HG03103 (cell line): ENCODE data around the gene EFCAB13.
"Not testable (repeated sequence)": the region's sequence is repeated elsewhere in the genome, so short reads cannot be mapped to it uniquely, and the experiment has no call there.

ENCODE experiments used
- ATAC-seq: cut with Tn5 transposase; IDR thresholded peaks from one replicate; pipeline ENCODE4 v1.9.1; 2021; ENCODE audit warnings: low read depth; ENCODE audit not compliant: unreplicated experiment

The EFCAB13 gene

DNA sequence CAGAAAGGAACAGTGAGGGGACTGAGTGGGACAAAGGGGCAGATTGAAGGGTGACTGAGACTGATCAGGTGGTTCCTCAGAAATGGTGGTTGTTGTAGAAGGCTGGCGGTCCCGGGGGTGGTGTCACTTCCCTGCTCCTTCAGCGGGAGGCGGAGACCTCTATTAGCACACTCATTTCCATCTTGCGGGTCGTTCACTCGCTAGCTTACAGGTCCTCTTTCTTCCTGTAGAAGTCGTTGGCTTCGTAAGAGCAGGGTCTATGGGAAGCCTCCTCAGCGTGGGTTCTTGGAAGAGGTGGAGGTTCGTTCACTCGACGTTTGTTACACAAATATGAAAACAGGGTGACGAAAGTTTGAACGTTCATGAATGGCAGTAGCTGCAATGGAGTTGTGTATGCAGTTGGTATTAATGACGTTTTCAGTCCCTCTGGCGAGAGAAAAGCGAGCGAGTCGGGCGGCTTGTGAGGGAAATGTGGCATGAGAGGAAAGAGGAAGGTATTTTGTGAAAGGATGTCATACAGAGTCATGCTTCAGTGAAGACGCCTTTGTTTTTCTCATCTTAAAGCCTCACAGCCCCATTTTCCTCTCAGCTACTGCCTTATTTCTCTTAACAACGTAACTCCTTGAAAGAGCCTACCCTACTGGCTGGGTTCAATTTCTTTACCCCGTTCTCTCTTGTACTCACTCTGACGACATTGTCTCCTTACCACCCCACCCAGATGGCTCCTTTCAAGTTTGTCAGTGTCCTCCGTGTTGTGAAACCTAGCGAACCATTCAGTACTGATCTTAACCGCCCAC lies 667 bp downstream of the EFCAB13 start:
- no peak for ATAC-seq

DNA sequence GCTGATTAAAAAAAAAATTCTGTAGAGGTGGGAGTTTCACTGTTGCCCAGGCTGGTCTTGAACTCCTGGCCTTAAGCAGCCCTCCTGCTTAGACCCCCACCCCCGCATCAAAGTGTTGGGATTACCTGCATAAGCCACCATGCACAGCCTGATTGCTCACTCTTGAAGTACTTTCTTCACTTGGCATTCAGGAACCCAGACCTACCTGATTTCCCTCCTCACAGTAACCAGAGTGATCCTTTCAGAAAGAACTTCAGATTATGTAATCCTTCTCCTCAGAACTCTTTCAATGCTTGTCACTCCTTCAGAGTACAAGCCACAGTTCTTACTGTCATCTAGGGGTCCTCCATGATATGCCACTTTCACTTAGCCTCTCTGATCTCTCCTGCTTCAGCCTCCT lies 1.4 kb downstream of the EFCAB13 start:
- no peak for ATAC-seq

DNA sequence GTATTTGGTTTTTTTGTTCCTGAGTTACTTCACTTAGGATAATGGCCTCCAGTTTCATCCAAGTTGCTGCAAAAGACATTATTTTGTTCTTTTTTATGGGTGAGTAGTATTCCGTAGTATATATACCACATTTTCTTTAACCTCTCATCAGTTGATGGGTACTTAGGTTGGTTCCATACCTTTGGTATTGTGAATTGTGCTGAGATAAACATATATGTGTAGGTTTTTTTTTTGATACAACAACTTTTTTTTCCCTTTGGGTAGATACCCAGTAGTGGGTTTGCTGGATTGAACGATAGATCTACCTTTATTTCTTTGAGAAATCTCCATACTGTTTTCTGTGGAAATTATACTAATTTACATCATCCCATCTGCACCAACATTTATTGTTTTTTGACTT lies 6.8 kb downstream of the EFCAB13 start:
- no peak for ATAC-seq

DNA sequence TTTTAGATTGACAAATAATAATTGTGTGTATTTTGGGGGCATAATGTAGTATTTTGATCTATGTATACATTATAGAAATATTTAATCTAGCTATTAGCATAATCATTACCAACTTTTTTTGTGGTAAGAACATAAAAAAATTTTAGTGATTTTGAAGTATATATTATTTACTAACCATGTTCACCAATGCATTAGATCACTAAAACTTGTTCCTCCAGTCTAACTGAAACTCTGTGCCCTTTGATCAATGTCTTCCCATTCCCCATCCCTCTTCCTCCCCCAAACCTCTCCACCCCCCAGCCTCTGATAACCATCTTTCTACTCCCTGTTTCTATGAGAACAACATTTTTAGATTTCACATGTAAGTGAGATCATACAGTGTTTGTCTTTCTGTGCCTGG lies 8.5 kb downstream of the EFCAB13 start:
- ATAC-seq: no peak

DNA sequence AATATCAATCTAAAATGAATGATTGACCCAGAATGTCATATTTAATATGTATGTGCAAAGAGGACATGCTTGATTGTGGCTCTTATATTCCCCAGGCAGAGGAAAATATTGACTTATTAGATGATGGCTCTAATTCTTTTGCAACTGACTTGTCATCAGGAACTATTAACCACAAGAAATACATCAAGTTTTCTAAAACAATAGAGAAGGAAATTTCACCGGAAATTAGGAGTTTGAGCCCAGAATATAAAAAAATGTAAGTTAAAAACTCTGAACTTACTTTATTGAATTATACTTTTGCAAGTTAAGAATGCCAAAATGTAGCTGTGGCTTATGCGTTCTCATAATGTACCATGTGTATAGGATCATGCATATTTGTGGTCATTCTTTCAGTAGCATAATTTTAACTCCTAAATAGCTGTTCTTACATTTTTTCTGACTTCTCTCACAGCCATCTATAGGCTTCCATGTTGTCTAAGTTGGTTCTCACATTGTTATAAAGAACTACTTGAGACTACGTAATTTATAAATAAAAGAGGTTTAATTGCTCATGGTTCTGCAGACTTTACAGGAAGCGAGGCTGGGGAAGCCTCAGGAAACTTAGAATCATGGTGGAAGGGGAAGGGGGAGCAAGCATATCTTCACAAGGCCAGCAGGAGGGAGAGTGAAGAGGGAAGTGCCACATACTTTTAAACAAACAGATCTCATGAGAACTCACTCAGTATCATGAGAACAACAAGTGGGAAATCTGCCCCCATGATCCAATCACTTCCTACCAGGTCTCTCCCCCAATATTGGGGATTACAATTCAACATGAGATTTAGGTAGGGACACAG lies 11.6 kb downstream of the EFCAB13 start:
- no peak for ATAC-seq

DNA sequence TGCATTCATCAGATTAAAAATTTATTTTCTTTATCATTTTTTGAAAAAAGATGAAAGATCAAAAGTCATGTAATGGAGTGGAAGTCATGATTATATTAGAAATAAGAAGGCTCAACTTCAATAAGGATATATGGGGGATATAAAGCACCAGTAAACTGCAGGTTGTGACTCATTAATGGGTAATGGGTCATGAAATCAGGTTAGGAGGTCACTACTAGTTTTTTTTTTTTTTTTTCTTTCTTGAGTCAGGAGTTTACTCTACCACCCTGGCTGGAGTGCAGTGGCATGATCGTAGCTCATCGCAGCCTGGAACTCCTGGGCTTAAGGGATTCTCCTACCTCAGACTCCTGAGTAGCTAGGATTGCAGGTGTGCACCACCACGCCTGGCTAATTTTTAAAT lies 14.3 kb downstream of the EFCAB13 start:
- no peak for ATAC-seq

DNA sequence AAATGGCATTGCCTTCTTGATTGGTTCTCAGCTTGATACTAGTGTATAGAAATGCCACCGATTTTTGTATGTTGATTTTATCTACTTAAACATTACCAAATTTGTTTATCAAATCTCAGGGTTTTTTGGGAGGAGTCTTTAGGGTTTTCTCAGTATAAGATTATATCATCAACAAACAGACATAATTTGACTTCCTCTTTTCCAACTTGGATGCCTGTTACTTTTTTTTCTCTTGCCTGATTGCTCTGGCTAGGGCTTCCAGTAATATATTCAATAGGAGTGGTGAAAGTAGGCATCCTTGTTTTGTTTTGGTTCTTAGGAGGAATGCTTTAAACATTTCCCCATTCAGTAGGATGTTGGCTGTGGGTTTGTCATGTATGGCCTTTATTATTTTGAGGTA lies 29.1 kb downstream of the EFCAB13 start:
- ATAC-seq: no peak

DNA sequence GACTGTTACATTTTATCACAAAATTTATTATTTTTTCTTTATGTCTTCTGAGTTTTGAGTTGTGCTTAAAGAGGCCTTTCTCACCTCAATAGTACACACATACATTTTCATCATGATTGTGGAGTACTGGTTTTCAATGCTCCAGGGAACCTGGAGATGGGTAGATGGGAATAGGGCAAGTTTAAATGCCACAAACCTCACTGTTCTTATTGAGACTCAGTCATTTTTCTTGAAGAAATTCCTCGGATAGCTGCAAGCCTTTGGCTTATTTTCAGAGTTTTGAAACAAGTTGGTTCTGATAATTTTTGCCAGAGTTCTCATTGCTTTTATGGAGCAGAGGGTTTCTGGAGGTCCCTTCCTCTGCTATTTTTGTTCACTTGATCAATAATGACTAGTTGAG lies 34.9 kb downstream of the EFCAB13 start:
- no peak for ATAC-seq

DNA sequence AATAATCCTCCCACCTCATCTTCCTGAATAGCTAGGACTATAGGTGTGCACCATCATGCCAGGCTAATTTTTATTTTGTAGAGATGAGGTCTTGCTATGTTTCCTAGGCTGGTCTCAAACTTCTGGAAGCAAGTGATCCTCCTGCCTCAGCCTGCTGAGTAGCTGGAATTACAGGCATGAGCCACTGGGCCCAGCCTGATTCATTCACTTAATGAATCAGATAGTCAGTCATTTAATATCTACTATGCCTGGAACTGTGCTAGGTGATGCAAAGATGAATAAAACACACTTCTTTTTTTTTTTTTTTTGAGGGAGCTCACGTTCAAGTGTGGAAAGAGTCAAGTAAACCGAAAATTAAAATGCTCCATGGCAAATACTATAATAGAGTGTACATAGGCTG lies 39.4 kb downstream of the EFCAB13 start:
- ATAC-seq: no peak

DNA sequence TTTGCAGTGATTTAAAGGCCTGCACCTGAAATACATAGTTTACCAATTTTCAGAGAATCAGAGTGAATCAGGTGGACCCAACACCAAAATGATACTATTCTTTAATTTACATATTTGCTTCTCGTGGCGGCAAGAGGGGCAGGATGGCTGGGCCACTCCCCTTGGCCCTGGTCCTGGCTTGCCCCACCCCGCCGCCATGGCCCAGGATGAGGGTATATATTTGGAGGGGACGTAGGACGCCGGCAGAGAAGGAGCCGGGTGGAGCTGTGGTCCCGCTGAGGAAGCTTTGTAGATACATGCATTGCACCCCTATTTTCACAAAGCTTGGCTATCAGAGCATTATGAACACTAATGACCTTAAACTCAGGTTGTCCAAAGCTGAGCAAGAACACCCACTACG lies 43.5 kb downstream of the EFCAB13 start:
- ATAC-seq: no peak

DNA sequence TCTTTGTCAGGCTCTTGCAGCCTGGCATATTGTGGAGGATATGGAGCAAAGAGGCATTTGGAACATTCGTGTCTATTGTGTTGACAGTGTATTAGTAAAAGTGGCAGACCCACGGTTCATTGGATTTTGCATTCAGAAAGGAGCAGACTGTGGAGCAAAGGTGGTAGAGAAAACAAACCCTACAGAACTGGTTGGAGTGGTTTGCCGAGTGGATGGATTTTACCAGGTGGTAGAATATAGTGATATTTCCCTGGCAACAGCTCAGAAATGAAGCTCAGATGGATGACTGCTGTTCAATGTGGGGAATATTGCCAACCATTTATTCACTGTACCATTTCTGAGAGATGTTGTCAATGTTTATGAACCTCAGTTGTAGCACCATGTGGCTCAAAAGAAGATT lies 44.5 kb downstream of the EFCAB13 start:
- no peak for ATAC-seq

DNA sequence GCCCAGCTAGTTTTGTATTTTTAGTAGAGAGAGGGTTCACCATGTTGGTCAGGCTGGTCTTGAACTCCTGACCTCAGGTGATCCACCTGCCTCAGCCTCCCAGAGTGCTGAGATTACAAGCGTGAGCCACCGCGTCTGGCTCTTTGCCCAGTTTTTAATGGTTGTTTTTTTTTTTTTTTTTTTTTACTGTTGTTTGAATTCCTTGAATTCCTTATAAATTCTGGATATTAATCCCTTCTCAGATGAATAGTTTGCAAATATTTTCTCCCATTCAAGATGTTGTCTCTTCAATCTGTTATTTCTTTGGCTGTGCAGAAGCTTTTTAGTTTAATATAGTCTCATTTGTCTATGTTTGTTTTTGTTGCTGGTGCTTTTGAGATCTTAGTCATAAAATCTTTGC lies 47.1 kb downstream of the EFCAB13 start:
- not testable (repeated sequence) for ATAC-seq

DNA sequence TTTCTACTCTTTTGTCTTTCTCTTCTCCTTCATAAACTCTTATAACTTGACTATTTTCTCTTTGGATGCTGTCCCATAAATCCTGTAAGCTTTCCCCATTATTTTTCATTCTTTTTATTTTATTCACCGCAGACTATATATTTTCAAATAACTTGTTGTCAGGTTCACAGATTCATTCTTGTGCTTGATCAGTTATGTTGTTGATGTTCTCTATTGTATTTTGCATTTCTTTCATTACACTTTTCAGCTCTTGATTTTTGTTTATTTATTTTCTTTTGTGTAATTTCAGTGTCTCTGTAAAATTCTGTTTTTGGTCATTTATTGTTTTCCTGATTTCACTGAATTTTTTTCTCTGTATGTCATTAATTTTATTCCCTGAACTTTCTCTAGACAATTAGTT lies 49.2 kb downstream of the EFCAB13 start:
- ATAC-seq: no peak

DNA sequence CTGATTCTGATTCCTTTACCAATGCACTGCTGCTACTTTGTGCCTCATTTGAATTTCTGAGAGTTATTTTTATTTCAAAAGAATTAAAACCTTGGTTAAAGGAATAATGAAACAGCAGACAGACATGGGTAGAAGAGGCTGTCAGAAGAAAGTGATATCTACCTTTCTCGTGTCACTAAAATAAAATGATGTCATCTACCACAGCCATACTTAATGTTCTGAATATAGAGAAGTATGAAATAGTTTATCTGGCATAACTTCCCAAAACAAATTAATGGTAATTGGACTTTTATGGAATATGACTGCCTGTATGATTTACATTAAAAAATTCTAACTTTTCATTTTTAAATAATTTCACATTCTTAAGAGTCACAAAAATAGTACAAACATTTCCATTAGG lies 52.5 kb downstream of the EFCAB13 start:
- ATAC-seq: no peak

DNA sequence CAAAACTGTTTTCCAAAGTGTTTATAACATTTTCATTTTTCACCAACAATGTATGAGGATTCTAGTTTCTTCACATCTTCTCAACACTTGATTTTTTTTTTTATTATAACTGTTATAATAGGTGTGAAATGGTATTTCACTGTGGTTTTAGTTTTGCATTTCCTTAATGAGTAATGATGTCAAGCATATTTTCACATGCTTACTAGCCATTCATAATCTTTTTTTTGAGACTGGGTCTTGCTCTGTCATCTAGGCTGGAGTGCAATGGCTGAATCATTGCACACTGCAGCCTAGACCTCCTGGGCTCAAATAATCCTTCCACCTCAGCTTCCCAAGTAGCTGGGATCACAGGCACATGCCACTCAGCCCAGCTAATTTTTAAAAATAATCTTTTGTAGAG lies 65.1 kb downstream of the EFCAB13 start:
- no peak for ATAC-seq

DNA sequence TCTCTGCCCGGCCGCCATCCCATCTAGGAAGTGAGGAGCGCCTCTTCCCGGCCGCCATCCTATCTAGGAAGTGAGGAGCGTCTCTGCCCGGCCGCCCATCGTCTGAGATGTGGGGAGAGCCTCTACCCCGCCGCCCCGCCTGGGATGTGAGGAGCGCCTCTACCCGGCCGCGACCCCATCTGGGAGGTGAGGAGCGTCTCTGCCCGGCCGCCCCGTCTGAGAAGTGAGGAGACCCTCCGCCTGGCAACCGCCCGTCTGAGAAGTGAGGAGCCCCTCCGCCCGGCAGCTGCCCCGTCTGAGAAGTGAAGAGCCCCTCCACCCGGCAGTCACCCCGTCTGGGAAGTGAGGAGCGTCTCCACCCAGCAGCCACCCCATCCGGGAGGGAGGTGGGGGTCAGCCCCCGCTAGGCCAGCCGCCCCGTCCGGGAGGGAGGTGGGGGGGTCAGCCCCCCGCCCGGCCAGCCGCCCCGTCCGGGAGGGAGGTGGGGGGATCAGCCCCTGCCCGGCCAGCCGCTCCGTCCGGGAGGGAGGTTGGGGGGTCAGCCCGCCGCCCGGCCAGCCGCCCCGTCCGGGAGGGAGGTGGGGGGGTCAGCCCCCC lies 73.9 kb downstream of the EFCAB13 start:
- not testable (repeated sequence) for ATAC-seq

DNA sequence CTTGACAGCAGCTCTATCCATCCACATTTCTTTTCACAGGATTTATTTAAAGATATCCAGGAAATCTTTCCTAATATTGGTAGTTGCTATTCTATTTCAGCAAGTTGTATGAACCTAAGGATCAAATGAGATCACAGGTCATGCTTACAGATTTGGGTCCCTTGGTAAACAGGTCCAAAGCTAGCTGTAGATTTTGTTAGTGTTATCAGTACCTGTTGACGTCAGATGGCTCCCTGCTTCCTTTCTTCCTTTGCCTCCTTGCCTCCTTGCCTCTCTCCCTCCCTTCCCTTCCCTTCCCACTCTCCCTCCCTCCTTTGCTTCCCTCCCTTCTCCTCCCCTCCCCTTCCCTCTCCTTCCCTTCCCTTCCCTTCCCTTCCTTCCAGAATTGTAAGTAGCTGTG lies 76.6 kb downstream of the EFCAB13 start:
- no peak for ATAC-seq

DNA sequence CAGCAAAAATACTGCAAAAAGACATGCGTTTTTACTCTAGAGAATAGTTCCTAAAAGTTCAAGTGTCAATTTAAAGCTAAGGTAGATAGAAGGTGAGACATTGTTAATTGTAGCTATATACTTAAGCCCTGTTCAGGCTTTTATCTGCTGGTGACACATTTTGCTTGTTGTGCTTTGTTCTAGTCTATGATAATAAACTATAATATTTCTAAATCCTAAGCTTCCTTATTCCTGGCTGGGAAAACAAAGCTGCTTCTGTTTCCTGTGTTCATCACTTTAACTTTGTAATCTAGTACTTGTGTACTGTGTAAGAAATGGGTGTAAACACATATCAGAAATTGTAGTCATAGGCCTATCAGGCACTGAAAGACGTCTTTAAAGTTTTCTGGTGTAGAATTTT lies 77.3 kb downstream of the EFCAB13 start:
- no peak for ATAC-seq

DNA sequence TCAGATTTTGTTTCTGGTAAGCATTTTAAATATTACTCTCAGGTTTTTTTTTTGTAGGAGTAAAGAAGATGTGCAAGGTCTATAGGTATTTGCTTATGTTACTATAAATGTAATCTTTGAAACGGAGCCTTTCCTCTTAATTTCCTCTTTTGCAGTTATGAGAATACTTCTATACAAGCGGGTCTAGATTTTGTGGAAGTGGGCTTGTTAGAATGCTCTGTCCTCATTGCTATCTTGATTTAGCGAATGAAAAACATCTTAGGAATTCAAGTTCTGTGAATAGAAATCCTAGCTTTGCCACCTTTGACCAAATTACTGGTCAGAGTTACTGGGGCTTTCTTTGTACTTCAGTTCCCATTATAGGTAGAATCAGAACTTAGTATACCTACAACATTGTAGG lies 80.3 kb downstream of the EFCAB13 start:
- no peak for ATAC-seq

DNA sequence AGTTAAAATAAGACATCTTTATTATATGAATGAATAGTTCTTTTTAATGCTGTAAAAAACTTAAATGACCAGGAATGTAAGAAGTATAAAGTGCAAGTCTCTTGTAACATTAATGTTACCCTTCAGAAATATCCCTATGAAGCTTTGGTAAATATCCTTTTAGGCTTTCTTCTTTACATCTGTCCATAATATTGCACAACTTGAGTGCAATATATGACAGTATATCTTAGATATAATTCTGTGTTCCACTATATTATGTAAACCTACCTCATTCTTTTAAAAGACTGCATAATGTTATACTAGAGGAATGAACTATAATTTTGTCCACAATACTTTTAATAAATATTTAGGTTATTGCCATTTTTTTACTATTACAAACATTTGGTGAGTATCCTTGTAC lies 81.1 kb downstream of the EFCAB13 start:
- ATAC-seq: no peak

DNA sequence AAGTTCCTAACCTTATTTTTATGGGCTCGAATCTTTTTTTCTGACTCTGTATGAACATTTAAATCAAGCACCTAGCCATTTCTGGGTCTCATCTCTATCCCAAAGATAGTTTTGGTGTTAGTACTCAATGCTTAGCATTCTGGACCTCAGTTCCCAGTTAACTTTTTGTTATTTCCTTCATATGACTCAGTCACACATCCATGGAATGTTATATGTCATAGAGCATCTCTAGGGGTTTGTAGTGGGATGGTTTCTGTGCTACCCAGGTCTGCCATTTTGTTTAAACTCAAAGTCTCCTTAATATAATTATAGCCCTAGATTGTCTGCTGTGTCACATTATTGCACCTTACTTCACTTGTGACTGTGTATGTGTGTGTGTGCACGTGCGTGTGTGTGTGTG lies 90.1 kb downstream of the EFCAB13 start:
- ATAC-seq: no peak

DNA sequence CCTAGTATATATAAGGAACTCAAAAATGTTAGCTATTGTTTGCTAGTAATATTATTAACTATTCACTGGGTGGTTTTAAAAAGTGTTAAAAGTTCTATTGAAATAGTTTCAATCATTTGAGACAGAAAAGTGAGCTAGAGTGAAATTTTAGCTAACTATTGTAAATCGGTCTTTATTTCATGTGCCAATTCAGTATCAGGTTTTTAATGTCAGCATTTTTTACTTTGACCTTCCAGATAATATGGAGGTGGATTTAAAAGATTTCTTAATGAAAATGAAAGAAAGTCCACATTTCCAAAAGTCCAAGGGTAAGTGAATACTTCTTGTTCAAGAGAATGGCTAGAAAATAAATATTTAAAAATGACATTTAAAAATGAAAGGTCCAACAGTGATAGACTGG lies 90.9 kb downstream of the EFCAB13 start:
- no peak for ATAC-seq
